B cell (primary cell): ENCODE measurements around the gene PXK. TPM values are rescaled to one million over a fixed set of nuclear protein-coding genes. Genes with fewer than 3 reads are reported as not detected.

Experiments used
- ATAC-seq: fragments of 200-7000 bp; cut with Tn5 transposase; one replicate; pipeline ENCODE4 v1.10.0; 2021; ENCODE audit warnings: low read depth, mild to moderate bottlenecking, moderate number of reproducible peaks, moderate library complexity
- CTCF ChIA-PET: fragments of 350-600 bp; sonication (Branson Sonifier 250); formaldehyde crosslinking; loops from one replicate; lab custom pipeline; 2021; ENCODE audit warnings: antibody characterized with exemption, inconsistent platforms; lab: Charles Lee
- POLR2A ChIA-PET: fragments of 350-600 bp; sonication (Branson Sonifier 250); formaldehyde crosslinking; loops from one replicate; lab custom pipeline; 2021; ENCODE audit warnings: antibody characterized with exemption; lab: Charles Lee
- DNase-seq: peaks from one replicate; pipeline ENCODE4 v3.0.0; 2013
- H2AFZ ChIP-seq: 2 replicates; pipeline ENCODE4 v1.6.1; 2012; ENCODE audit warnings: mild to moderate bottlenecking, low read depth, low read length; ENCODE audit not compliant: insufficient read depth, poor library complexity, severe bottlenecking
- H3K27ac ChIP-seq, 2 donors: 1 replicate in 1 of 2; 2 replicates in 1 of 2; pipeline ENCODE4 v1.5.1; 2012 to 2013; ENCODE audit warnings: low read length in 2 of 2, mild to moderate bottlenecking in 2 of 2, moderate library complexity in 1 of 2
- H3K27me3 ChIP-seq, 4 experiments: fragments of 200-600 bp in 1 of 4; sonication (generic) in 1 of 4; replicated peaks in 1 of 4; 1 replicate in 2 of 4; 2 replicates in 2 of 4; pipeline versions ENCODE4 v1.6.1 to v1.7.0; 2013 to 2016; ENCODE audit warnings: low read length in 3 of 4, mild to moderate bottlenecking in 2 of 4, mixed read lengths in 1 of 4, moderate library complexity in 1 of 4; ENCODE audit not compliant: insufficient read depth in 4 of 4, control insufficient read depth in 3 of 4; ENCODE audit errors: control extremely low read depth in 1 of 4
- H3K36me3 ChIP-seq, 2 experiments: replicated peaks in 1 of 2; 1 replicate in 1 of 2; 2 replicates in 1 of 2; pipeline versions ENCODE4 v1.6.1 to v1.7.1; 2013; ENCODE audit warnings: low read length in 1 of 2; ENCODE audit not compliant: insufficient read depth in 2 of 2, control insufficient read depth in 1 of 2; ENCODE audit errors: control extremely low read depth in 1 of 2, extremely low read depth in 1 of 2
- H3K4me1 ChIP-seq, 2 donors: fragments of 200-600 bp in 1 of 2; sonication (generic) in 1 of 2; 1 replicate in 1 of 2; 2 replicates in 1 of 2; pipeline versions ENCODE4 v1.5.1 to v1.6.1; 2013 to 2017; ENCODE audit warnings: low read length in 2 of 2; ENCODE audit not compliant: control insufficient read depth in 2 of 2, insufficient read depth in 2 of 2
- H3K4me2 ChIP-seq: replicated peaks from 2 replicates; pipeline ENCODE3; 2012; ENCODE audit warnings: mild to moderate bottlenecking, low read depth, low read length; ENCODE audit not compliant: poor library complexity, severe bottlenecking
- H3K4me3 ChIP-seq, 5 experiments: fragments of 200-600 bp in 1 of 5; sonication (generic) in 1 of 5; 1 replicate in 3 of 5; 2 replicates in 2 of 5; pipeline versions ENCODE4 v1.5.1 to v1.7.0; 2011 to 2016; ENCODE audit warnings: low read length in 4 of 5, mild to moderate bottlenecking in 4 of 5, low read depth in 2 of 5, control low read depth in 1 of 5, moderate library complexity in 1 of 5; ENCODE audit not compliant: insufficient read depth in 1 of 5; ENCODE audit errors: control extremely low read depth in 1 of 5, extremely low read depth in 1 of 5
- H3K79me2 ChIP-seq: fragments of 200-600 bp; sonication (generic); one replicate; pipeline ENCODE4 v1.6.0; 2016; ENCODE audit warnings: low read length; ENCODE audit not compliant: control insufficient read depth, insufficient read depth
- H3K9ac ChIP-seq: fragments of 200-600 bp; sonication (generic); 2 replicates; pipeline ENCODE4 v1.6.1; 2017; ENCODE audit warnings: mild to moderate bottlenecking, low read length, moderate library complexity
- H3K9me3 ChIP-seq, 3 donors: one replicate each; pipeline versions ENCODE4 v1.6.1 to v1.7.1; 2013; ENCODE audit warnings: low read length in 2 of 3; ENCODE audit not compliant: control insufficient read depth in 2 of 3, insufficient read depth in 1 of 3; ENCODE audit errors: control extremely low read depth in 1 of 3
- H4K20me1 ChIP-seq: 2 replicates; pipeline ENCODE4 v1.6.0; 2012; ENCODE audit warnings: mild to moderate bottlenecking, low read length; ENCODE audit not compliant: insufficient read depth, control insufficient read depth, poor library complexity, severe bottlenecking
- H3K27ac Mint-ChIP-seq: one replicate; pipeline ENCODE4 v1.8.0; 2021; ENCODE audit warnings: mixed read lengths
- H3K27me3 Mint-ChIP-seq: one replicate; pipeline ENCODE4 v1.8.0; 2021; ENCODE audit warnings: mixed read lengths
- H3K4me1 Mint-ChIP-seq: one replicate; pipeline ENCODE4 v1.8.0; 2021; ENCODE audit warnings: mixed read lengths
- H3K4me3 Mint-ChIP-seq: one replicate; pipeline ENCODE4 v1.8.0; 2021; ENCODE audit warnings: mixed read lengths
- H3K9me3 Mint-ChIP-seq: one replicate; pipeline ENCODE4 v1.8.0; 2022; ENCODE audit warnings: mixed read lengths; ENCODE audit not compliant: insufficient read depth
- CTCF ChIP-seq: fragments of 200-600 bp; IDR thresholded peaks from one replicate; pipeline ENCODE4 v1.8.0; 2022; ENCODE audit warnings: antibody characterized with exemption, mild to moderate bottlenecking
- EZH2 ChIP-seq: IDR thresholded peaks from 2 replicates; pipeline ENCODE4 v1.6.1; 2012; ENCODE audit warnings: borderline replicate concordance, low read depth, mild to moderate bottlenecking, moderate library complexity, low read length; ENCODE audit not compliant: insufficient read depth, poor library complexity, severe bottlenecking
- WGBS: methylation state at CpG from one replicate; pipeline ENCODE4 v1.1.5; 2013; ENCODE audit warnings: missing lambda C conversion rate; ENCODE audit not compliant: insufficient coverage; 5-methylcytosine and 5-hydroxymethylcytosine counted together
- intact Hi-C: fragments of 100-400 bp; cut with micrococcal nuclease; formaldehyde crosslinking; loops from one replicate; pipeline ENCODE4 v1.10.0; 2022
- polyA plus RNA-seq: library from polyadenylated mRNA; depleted of rRNA; stranded (reverse); fragments of >200 nt; gene quantifications from 2 replicates; pipeline ENCODE4 v1.2.3, GENCODE V29; 2012
- total RNA-seq, 2 donors: library from RNA; stranded (reverse); fragments of 120-200 nt in 1 of 2; gene quantifications; 1 replicate in 1 of 2; 2 replicates in 1 of 2; pipeline versions ENCODE4 v1.2.3 to v1.2.4, GENCODE V29; 2013 to 2022

Gene PXK
- total and polyA plus RNA-seq, 2 donors (not counting 1 experiment from before 2014, with no cell fraction given): 46.8 to 104 TPM

GRCh38 chr3:58331593-58332152 is 1.0 kb upstream of the PXK start:
- H2AFZ ChIP-seq: no peak overlapping the region
- Mint-ChIP-seq H3K27me3 (no peaks in the 10 kb centered on the region), H3K4me3 (peak overlapping the region; percentile 81), H3K4me1 (peaks cover 45% of the 10 kb centered on the region), H3K27ac (peak overlapping the region; percentile 50), H3K9me3 (no peaks in the 10 kb centered on the region)
- H3K27me3 ChIP-seq: no peaks in the 10 kb centered on the region
- peaks cover 8% of the 10 kb centered on the region for H4K20me1 ChIP-seq
- no peaks in the 10 kb centered on the region for H3K9me3 ChIP-seq
- WGBS: 93% methylated on average over 3 of the region's 4 CpGs
- H3K79me2 ChIP-seq: peaks cover 60% of the 10 kb centered on the region
- no peak for ATAC-seq
- TF ChIP-seq CTCF: no peak
- no peak for TF ChIP-seq EZH2
- H3K4me3 ChIP-seq: no peak overlapping the region
- H3K27ac ChIP-seq: no peak overlapping the region
- H3K9ac ChIP-seq: peak overlapping the region; percentile 80
- peaks cover 24 to 31% of the 10 kb centered on the region in 2 donors for H3K4me1 ChIP-seq
- CTCF ChIA-PET: interaction anchor here (0.6 to 10.2 kb wide), 11 partner anchors 11 to 202 kb away, joined by 3 to 349 read pairs (median 46); partner anchors contain the start of genes HTD2, KCTD6 and RPP14
- POLR2A ChIA-PET: interaction anchor here (1.0 to 11.4 kb wide), 2 partner anchors 21 to 54 kb away, joined by 3 to 182 read pairs; no protein-coding TSS in a partner anchor
- peaks cover 0 to 2% of the 10 kb centered on the region in 2 experiments for H3K36me3 ChIP-seq
- intact Hi-C loops: loop anchor here (1.0 kb wide), 1 partner anchor 25 kb away; the partner anchor contains the start of genes HTD2 and RPP14
- H3K4me2 ChIP-seq: peak overlapping the region; percentile 98
- no peak for DNase-seq
